A549 treated with GW870086 at 1 μM for 4 hours (cell line): Measurements from ENCODE around the gene GRM2. TPM values are rescaled to one million over a fixed set of nuclear protein-coding genes. Genes with fewer than 3 reads are reported as not detected.

Experiments used
- total RNA-seq: library from RNA; stranded (reverse); fragments of 200-300 nt; extraction: Qiagen RNA extraction; gene quantifications from 5 replicates; pipeline ENCODE4 v1.2.3, GENCODE V29; 2022; ENCODE audit warnings: low read depth

GRM2 gene
- 0.06 to 0.09 TPM (median 0.06 TPM) in 3 of 5 replicates, not detected in the others for total RNA-seq

GRCh38 chr3:51706788-51707731 is at the start of gene GRM2:
Gene GRM2 (plus strand): TSS chr3:51707068. CDS start chr3:51708984, 1,916 bp downstream.

GRCh38 chr3:51670823-51671733 is 35.8 kb upstream of the GRM2 start, which contains the start of gene TEX264:
Gene TEX264 (plus strand): TSS chr3:51671252. CDS start chr3:51674305, 3,053 bp downstream.

Other genes with a start within 250 kb of the GRM2 start
- 11.1 to 13.1 TPM (median 12.9 TPM) in 5 replicates for gene DCAF1, start 207.1 kb upstream of the GRM2 start, total RNA-seq
- gene RAD54L2, start 168.3 kb upstream of the GRM2 start, total RNA-seq = 3.1 to 4.5 TPM (median 4.3 TPM) in 5 replicates
- gene TEX264, start 35.8 kb upstream of the GRM2 start, total RNA-seq = 57.0 to 69.4 TPM (median 68.6 TPM) in 5 replicates
- gene IQCF6, start 72.2 kb downstream of the GRM2 start, total RNA-seq = not detected in 5 replicates
- not detected in 5 replicates for gene IQCF2, start 154.5 kb downstream of the GRM2 start, total RNA-seq
- gene IQCF5, start 168.5 kb downstream of the GRM2 start, total RNA-seq = not detected in 5 replicates
- not detected in 5 replicates for gene IQCF1, start 196.3 kb downstream of the GRM2 start, total RNA-seq
- 39.3 to 48.3 TPM (median 43.6 TPM) in 5 replicates for gene RRP9, start 234.8 kb downstream of the GRM2 start, total RNA-seq
- gene PARP3, start 235.3 kb downstream of the GRM2 start, total RNA-seq = 7.3 to 11.8 TPM (median 9.1 TPM) in 5 replicates
- not detected in 5 replicates for gene GPR62, start 248.3 kb downstream of the GRM2 start, total RNA-seq